Activated CD4-positive, alpha-beta T cell treated with anti-CD3 and anti-CD28 coated beads, Interleukin-2, amount 50 U/mL, for 1 hour (primary cell): Measurements from ENCODE around the gene SLC2A10.

Source experiments
- DNase-seq: peaks from one replicate; pipeline ENCODE4 v3.0.0-alpha.2; 2020

The SLC2A10 gene

GRCh38 chr20:46739431-46740213 is 30.2 kb downstream of the SLC2A10 start:
- no peak for DNase-seq

- no peak for DNase-seq
These were observed 30.8 kb downstream of the SLC2A10 start for GRCh38 chr20:46740214-46740609.

- DNase-seq: no peak
These were observed 32.6 kb downstream of the SLC2A10 start for GRCh38 chr20:46741924-46742668.

- no peak for DNase-seq
These were observed 33.2 kb downstream of the SLC2A10 start for GRCh38 chr20:46742669-46743045.

GRCh38 chr20:46743088-46743487 is 33.6 kb downstream of the SLC2A10 start:
- no peak for DNase-seq

- DNase-seq: no peak
These were observed 37.6 kb downstream of the SLC2A10 start for GRCh38 chr20:46746956-46747526.

- no peak for DNase-seq
These were observed 39.7 kb downstream of the SLC2A10 start for GRCh38 chr20:46749147-46749546.

- no peak for DNase-seq
These were observed 42.4 kb downstream of the SLC2A10 start for GRCh38 chr20:46751856-46752255.

GRCh38 chr20:46752728-46753127 is 43.3 kb downstream of the SLC2A10 start:
- DNase-seq: peak; percentile 50

GRCh38 chr20:46755483-46756413 is 46.3 kb downstream of the SLC2A10 start:
- no peak for DNase-seq

GRCh38 chr20:46756419-46756818 is 47.0 kb downstream of the SLC2A10 start:
- DNase-seq: no peak

GRCh38 chr20:46757135-46757534 is 47.7 kb downstream of the SLC2A10 start:
- DNase-seq: no peak

- DNase-seq: peak; percentile 39
These were observed 48.6 kb downstream of the SLC2A10 start for GRCh38 chr20:46757754-46758678.

- no peak for DNase-seq
These were observed 49.6 kb downstream of the SLC2A10 start for GRCh38 chr20:46758929-46759669.

- no peak for DNase-seq
These were observed 52.1 kb downstream of the SLC2A10 start for GRCh38 chr20:46761566-46761965.

GRCh38 chr20:46764068-46764467 is 54.6 kb downstream of the SLC2A10 start:
- no peak for DNase-seq

- no peak for DNase-seq
These were observed 56.2 kb downstream of the SLC2A10 start for GRCh38 chr20:46765506-46766120.

GRCh38 chr20:46767127-46767761 is 57.8 kb downstream of the SLC2A10 start:
- DNase-seq: no peak

- DNase-seq: no peak
These were observed 61.1 kb downstream of the SLC2A10 start for GRCh38 chr20:46770330-46771194.
